Liver (tissue), 3 donors: ENCODE data around the gene CES4A.

Experiments
- CTCF ChIP-seq: fragments of 150-350 bp; IDR thresholded peaks from 2 replicates; pipeline ENCODE4 v1.5.1; 2017; ENCODE audit warnings: improper control_type of control experiment, low read depth, low read length; ENCODE audit not compliant: missing input control
- JUND ChIP-seq, 2 donors: IDR thresholded peaks; 2 replicates each; pipeline ENCODE4 v1.6.1; 2016; ENCODE audit warnings: antibody characterized with exemption in 2 of 2
- MAX ChIP-seq: IDR thresholded peaks from 2 replicates; pipeline ENCODE4 v1.6.1; 2016; ENCODE audit warnings: antibody characterized with exemption
- REST ChIP-seq: IDR thresholded peaks from 2 replicates; pipeline ENCODE4 v1.6.1; 2016; ENCODE audit warnings: antibody characterized with exemption, mild to moderate bottlenecking
- RXRA ChIP-seq, 2 donors: IDR thresholded peaks; 2 replicates each; pipeline ENCODE4 v1.6.1; 2017 to 2018; ENCODE audit warnings: antibody characterized with exemption in 2 of 2, mild to moderate bottlenecking in 1 of 2
- SP1 ChIP-seq: IDR thresholded peaks from 2 replicates; pipeline ENCODE4 v1.6.1; 2018; ENCODE audit warnings: antibody characterized with exemption, mild to moderate bottlenecking
- ZBTB33 ChIP-seq: IDR thresholded peaks from 2 replicates; pipeline ENCODE4 v1.6.1; 2016; ENCODE audit warnings: antibody characterized with exemption
- donor health status: healthy.
- donor health status: healthy.

- TF ChIP-seq REST (peak; percentile 55), CTCF (no peak), ZBTB33 (no peak), JUND (IDR thresholded peaks at IDR 0.05) (peak; percentile 16 to 59), RXRA (IDR thresholded peaks at IDR 0.05) (peak; percentile 69 to 74), MAX (peak; percentile 98), SP1 (peak; percentile 72)
These were observed at the start of gene CES4A for GRCh38 chr16:66988197-66988788.
